Ishikawa (cell line): ENCODE data around the gene RIC1.

ENCODE experiments used
- CEBPB ChIP-seq: IDR thresholded peaks from 2 replicates; pipeline ENCODE4 v1.6.1; 2012
- CREB1 ChIP-seq: IDR thresholded peaks from 2 replicates; pipeline ENCODE4 v1.6.1; 2012; ENCODE audit warnings: low read depth
- EGR1 ChIP-seq: IDR thresholded peaks from 2 replicates; pipeline ENCODE4 v1.6.1; 2012
- EP300 ChIP-seq: IDR thresholded peaks from 2 replicates; pipeline ENCODE4 v1.6.1; 2012; ENCODE audit warnings: borderline replicate concordance
- FOXM1 ChIP-seq: IDR thresholded peaks from 2 replicates; pipeline ENCODE4 v1.6.1; 2012; ENCODE audit warnings: low read depth, borderline replicate concordance
- NFIC ChIP-seq: IDR thresholded peaks from 2 replicates; pipeline ENCODE4 v1.6.1; 2012
- RAD21 ChIP-seq: IDR thresholded peaks from 2 replicates; pipeline ENCODE4 v1.6.1; 2012; ENCODE audit warnings: low read depth
- TAF1 ChIP-seq: IDR thresholded peaks from 2 replicates; pipeline ENCODE4 v1.6.1; 2012; ENCODE audit warnings: low read depth, mild to moderate bottlenecking
- TCF12 ChIP-seq: IDR thresholded peaks from 2 replicates; pipeline ENCODE4 v1.6.1; 2012; ENCODE audit warnings: low read depth
- TEAD4 ChIP-seq: IDR thresholded peaks from 2 replicates; pipeline ENCODE4 v1.6.1; 2012
- YY1 ChIP-seq: IDR thresholded peaks from 2 replicates; pipeline ENCODE4 v1.6.1; 2012; ENCODE audit warnings: low read depth
- ZBTB7A ChIP-seq: IDR thresholded peaks from 2 replicates; pipeline ENCODE4 v1.6.1; 2012; ENCODE audit warnings: low read depth
- TF ChIP-seq, protein P1 (sequence below): IDR thresholded peaks from 2 replicates; pipeline ENCODE4 v1.6.1; 2012
- TF ChIP-seq, protein P2 (sequence below): IDR thresholded peaks from 2 replicates; pipeline ENCODE4 v1.6.1; 2012; ENCODE audit warnings: low read depth, mild to moderate bottlenecking
- TF ChIP-seq, protein P3 (sequence below): IDR thresholded peaks from 2 replicates; pipeline ENCODE4 v1.6.1; 2012

The RIC1 gene

DNA sequence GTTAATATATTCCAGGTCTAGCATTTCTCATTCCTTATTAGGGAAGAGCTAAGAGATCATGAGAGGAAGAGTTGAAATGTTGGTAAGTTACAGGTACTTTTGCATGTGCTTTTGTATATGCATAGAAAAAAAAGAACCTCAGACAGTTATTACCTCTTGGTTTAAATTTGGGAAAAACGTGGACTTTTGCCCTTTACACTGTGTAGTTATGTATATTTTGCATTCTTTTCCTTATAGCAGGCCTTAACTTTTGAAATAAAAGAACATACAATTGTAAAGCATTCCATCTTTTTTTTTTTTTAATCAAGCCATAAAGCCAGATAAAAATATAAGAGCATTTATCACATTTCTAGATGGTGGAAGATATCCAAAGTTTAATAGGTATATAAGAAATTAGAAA lies 61.4 kb downstream of the RIC1 start:
- TF ChIP-seq, protein P1, sequence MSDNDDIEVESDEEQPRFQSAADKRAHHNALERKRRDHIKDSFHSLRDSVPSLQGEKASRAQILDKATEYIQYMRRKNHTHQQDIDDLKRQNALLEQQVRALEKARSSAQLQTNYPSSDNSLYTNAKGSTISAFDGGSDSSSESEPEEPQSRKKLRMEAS = no peak
- TF ChIP-seq TCF12 (no peak), CREB1 (no peak), RAD21 (no peak), TAF1 (no peak), EGR1 (no peak), YY1 (no peak), EP300 (no peak), FOXM1 (no peak), CEBPB (no peak), ZBTB7A (no peak), NFIC (no peak), TEAD4 (no peak)
- TF ChIP-seq, protein P2, sequence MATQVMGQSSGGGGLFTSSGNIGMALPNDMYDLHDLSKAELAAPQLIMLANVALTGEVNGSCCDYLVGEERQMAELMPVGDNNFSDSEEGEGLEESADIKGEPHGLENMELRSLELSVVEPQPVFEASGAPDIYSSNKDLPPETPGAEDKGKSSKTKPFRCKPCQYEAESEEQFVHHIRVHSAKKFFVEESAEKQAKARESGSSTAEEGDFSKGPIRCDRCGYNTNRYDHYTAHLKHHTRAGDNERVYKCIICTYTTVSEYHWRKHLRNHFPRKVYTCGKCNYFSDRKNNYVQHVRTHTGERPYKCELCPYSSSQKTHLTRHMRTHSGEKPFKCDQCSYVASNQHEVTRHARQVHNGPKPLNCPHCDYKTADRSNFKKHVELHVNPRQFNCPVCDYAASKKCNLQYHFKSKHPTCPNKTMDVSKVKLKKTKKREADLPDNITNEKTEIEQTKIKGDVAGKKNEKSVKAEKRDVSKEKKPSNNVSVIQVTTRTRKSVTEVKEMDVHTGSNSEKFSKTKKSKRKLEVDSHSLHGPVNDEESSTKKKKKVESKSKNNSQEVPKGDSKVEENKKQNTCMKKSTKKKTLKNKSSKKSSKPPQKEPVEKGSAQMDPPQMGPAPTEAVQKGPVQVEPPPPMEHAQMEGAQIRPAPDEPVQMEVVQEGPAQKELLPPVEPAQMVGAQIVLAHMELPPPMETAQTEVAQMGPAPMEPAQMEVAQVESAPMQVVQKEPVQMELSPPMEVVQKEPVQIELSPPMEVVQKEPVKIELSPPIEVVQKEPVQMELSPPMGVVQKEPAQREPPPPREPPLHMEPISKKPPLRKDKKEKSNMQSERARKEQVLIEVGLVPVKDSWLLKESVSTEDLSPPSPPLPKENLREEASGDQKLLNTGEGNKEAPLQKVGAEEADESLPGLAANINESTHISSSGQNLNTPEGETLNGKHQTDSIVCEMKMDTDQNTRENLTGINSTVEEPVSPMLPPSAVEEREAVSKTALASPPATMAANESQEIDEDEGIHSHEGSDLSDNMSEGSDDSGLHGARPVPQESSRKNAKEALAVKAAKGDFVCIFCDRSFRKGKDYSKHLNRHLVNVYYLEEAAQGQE = no peak
- TF ChIP-seq, protein P3, sequence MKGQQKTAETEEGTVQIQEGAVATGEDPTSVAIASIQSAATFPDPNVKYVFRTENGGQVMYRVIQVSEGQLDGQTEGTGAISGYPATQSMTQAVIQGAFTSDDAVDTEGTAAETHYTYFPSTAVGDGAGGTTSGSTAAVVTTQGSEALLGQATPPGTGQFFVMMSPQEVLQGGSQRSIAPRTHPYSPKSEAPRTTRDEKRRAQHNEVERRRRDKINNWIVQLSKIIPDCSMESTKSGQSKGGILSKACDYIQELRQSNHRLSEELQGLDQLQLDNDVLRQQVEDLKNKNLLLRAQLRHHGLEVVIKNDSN = no peak

DNA sequence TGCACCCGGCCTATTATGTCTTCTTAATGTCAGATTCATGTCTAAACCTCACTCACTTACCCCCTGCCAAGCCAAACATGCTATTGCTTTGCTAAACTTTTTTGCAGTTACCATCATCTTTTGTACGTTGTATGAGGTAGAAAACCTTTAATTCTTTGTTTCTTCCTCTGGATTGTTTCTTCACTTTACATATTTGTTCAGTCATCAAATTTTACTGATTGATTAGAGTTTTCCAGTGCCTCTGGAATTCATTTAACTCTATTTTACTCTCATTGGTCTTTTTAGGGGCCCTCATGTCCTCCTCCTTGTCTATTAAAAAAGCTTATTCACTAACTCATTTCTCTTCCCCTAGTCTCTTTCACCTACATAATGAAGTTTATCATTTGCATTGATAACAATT lies 67.0 kb downstream of the RIC1 start:
- TF ChIP-seq NFIC (no peak), CEBPB (no peak)
- TF ChIP-seq, protein P1 = no peak

DNA sequence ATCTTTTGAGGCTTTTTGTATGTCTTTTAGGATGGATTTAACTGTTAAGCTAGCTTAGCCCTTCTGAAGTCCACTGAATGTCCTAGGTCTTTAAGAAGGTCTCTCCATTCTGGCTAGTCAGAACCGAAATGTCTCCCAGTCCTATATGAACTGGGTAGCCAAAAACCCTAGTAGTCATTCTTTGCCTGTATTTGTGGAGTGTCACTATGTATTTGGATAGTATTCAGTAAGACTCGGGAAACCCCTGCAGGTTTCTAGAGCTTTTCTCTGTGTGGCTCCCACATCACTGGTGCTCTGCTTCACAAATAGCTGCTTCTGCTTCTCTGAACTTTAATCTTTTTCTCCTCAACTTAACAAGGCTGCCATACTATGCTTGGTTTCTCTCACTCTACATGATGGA lies 68.0 kb downstream of the RIC1 start:
- no peak for TF ChIP-seq EGR1
- no peak for TF ChIP-seq CEBPB
- no peak for TF ChIP-seq RAD21
- TF ChIP-seq, protein P1 = no peak
- TF ChIP-seq TAF1 = no peak
- no peak for TF ChIP-seq EP300
- TF ChIP-seq CREB1 = no peak
- no peak for TF ChIP-seq YY1
- no peak for TF ChIP-seq ZBTB7A
- no peak for TF ChIP-seq NFIC
- TF ChIP-seq, protein P3 = no peak
- no peak for TF ChIP-seq TCF12
- TF ChIP-seq, protein P2 = no peak
- no peak for TF ChIP-seq FOXM1
- TF ChIP-seq TEAD4 = no peak

DNA sequence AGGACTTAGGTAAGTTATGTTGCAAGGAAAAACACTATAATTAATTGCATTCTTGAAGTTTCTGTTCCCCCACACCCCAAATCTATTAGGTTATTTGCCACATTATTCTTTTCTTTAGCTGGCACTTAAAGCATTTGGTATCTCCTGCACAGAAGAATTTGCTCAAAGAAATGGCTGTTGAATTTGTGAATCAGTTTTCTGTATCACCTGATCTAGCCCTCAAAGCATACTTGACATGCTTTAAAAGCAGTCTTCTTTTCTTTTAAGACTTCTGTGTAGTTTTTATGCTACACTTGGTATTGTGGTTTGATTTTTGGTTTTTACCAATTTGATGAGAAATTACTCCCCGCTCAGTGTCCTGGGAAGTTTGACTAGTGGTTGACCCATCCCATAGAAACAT lies 69.1 kb downstream of the RIC1 start:
- TF ChIP-seq CREB1 (no peak), FOXM1 (no peak), YY1 (no peak), CEBPB (no peak), RAD21 (no peak), TAF1 (no peak), NFIC (no peak), ZBTB7A (no peak), EGR1 (no peak), TCF12 (no peak), EP300 (no peak), TEAD4 (no peak)
- TF ChIP-seq, protein P1 = no peak
- TF ChIP-seq, protein P3 = no peak
- TF ChIP-seq, protein P2 = no peak
